Measurements from ENCODE around the gene ZNF281. TPM values are rescaled to one million over a fixed set of nuclear protein-coding genes. Genes with fewer than 3 reads are reported as not detected.

ZNF281 gene, protein sequence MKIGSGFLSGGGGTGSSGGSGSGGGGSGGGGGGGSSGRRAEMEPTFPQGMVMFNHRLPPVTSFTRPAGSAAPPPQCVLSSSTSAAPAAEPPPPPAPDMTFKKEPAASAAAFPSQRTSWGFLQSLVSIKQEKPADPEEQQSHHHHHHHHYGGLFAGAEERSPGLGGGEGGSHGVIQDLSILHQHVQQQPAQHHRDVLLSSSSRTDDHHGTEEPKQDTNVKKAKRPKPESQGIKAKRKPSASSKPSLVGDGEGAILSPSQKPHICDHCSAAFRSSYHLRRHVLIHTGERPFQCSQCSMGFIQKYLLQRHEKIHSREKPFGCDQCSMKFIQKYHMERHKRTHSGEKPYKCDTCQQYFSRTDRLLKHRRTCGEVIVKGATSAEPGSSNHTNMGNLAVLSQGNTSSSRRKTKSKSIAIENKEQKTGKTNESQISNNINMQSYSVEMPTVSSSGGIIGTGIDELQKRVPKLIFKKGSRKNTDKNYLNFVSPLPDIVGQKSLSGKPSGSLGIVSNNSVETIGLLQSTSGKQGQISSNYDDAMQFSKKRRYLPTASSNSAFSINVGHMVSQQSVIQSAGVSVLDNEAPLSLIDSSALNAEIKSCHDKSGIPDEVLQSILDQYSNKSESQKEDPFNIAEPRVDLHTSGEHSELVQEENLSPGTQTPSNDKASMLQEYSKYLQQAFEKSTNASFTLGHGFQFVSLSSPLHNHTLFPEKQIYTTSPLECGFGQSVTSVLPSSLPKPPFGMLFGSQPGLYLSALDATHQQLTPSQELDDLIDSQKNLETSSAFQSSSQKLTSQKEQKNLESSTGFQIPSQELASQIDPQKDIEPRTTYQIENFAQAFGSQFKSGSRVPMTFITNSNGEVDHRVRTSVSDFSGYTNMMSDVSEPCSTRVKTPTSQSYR
- 19.3 and 24.4 TPM in 2 replicates for total RNA-seq

GRCh38 chr1:200409761-200410565 is at the start of gene ZNF281:
ZNF281 (minus strand) TSS chr1:200410036; CDS start chr1:200409705, 331 bp downstream.

Other genes with a start within 250 kb of the ZNF281 start
- gene KIF14, start 210.7 kb upstream of the ZNF281 start, total RNA-seq, result 3.8 and 9.0 TPM in 2 replicates

Data from endothelial cell of coronary artery (primary cell).